Kidney glomerular epithelial cell (primary cell): Measurements from ENCODE around the gene LIG1.
"Not testable (repeated sequence)": the region's sequence is repeated elsewhere in the genome, so short reads cannot be mapped to it uniquely, and the experiment has no call there.

Experiments
- DNase-seq: peaks from one replicate; lab custom pipeline; 2025; lab: John Stamatoyannopoulos, UW

Gene LIG1

DNA sequence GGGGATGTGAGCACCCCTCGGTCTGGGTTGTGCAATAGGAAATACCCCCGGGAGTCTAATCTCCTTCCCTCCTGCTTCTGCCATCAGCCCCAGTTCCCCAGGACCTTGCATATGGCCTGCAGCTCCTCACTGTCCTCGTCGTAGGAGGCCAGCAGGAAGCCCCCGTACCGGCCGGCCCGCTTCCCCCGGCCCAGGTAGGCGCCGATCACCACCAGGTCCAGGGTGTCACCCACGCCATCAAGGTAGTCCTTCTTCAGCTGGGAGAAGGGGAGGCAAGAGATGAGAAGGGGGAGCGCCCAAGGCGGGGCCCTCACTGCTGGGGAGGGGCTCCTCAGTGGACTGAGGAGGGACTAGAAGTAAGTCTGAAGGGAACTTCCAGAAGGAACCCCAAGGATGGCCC lies 49.1 kb downstream of the LIG1 start:
- no peak for DNase-seq

DNA sequence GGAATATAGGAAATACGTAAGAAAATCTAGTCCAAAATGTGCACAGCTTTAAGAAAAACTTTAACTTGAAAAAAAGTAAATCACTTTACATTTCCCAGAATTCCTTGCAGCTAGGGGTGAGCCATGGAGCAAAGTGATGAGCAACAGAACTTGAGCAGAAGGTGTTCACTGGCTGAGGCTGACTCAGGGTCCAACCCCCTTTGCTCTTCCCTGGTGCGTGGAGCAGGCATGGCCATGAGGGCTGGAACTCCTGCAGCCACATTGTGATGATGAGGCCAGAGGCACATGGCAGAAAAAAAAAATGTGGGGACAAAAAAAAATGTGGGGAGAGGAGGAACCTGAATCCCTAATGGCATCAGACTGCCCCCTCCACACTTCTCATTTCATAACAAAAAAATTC lies 49.6 kb downstream of the LIG1 start:
- DNase-seq: no peak

DNA sequence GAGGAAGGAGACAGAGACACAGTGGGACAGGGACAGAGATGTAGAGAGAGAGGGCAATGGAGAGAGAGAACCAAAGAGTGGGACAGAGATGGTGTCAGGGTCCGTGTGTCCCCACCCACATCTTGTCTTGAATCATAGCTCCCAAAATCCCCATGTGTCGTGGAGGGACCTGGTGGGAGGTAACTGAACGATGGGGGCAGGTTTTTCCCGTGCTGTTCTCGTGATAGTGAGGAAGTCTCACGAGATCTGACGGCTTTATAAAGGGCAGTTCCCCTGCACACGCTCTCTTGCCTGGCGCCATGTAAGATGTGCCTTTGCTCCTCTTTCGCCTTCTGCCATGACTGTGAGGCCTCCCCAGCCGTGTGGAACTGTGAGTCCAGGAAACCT lies 52.0 kb downstream of the LIG1 start:
- DNase-seq: no peak

DNA sequence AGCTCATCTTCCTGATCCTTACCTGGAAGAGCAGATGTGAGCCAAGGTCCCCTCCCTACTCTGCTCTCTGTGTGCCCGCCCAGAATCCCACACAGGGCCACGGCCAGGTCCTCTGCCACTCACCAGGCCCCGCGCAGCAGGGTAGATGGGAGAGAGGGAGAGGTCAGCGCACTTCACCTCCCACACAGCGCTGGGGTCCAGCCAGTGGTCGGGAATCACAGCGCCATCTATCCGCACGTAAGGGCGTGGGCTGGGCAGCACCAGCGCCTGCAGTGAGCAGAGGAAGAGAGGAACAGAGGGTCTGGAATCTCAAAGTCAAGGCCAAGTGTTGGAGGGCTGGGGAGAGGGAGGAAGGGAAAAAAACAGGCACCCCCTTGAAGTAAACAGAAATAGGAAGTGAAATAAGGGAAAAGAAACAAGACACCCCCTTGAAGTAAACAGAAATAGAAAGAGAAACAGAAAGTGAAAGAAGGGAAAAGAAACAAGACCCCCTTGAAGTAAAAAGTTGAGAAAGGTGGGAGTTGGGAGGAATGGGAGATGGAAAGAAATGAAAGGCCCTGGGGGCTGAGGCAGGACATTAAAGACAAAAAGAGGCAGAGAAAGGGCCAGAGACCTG lies 52.5 kb downstream of the LIG1 start:
- DNase-seq: no peak

DNA sequence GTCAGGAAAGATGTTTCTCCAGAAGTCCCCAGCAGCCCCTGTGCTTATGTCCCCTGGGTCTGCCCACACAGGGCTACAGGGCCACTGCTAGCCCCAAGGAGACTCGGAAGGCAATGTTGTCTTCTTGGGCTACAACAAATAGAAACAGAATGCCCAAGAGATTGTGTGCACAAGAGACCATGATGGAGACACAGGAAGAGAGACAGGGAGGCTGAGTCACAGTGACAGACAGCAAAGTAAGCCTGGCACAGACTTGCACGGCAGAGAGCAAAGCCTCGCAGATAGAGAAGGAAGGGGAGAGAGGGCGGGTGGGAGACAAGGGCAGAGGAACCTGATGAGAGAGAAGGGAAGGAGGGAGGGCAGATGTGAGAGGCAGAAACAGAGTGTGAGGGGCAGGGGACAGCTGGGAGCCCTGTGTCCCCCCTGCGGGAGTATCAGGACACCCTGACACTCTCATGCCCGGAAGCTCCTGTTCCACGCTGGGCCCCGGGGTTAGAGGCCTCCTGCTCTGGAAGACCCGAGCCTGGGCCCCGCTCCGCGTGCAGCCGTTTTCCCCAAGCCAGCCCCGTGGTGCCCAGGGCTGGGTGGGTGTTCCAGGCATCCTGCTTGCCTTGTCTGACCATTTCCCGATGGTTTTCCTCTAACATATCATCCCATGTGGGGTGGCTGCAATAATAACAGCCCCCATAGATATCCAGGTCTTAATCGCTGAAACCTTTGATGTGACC lies 56.8 kb downstream of the LIG1 start:
- peak; percentile 40 for DNase-seq

DNA sequence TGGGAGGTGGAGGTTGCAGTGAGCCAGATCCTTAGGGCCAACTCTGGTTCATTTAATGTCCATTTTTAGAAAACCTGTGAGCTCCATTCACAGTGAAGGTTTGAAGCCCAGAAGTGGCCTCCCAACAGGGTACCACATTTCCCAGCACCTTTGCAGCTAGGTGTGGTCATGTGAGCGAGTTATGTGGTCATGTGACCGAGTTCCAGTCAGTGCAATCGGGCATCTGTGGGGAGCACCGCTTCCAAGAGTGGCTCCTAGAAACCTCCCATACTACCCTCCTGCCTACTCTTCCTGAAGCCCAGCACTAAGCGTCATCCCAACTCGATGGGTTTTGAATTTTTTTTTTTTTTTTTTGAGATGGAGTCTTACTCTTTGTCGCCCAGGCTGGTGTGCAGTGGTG lies 58.9 kb downstream of the LIG1 start:
- DNase-seq: no peak

DNA sequence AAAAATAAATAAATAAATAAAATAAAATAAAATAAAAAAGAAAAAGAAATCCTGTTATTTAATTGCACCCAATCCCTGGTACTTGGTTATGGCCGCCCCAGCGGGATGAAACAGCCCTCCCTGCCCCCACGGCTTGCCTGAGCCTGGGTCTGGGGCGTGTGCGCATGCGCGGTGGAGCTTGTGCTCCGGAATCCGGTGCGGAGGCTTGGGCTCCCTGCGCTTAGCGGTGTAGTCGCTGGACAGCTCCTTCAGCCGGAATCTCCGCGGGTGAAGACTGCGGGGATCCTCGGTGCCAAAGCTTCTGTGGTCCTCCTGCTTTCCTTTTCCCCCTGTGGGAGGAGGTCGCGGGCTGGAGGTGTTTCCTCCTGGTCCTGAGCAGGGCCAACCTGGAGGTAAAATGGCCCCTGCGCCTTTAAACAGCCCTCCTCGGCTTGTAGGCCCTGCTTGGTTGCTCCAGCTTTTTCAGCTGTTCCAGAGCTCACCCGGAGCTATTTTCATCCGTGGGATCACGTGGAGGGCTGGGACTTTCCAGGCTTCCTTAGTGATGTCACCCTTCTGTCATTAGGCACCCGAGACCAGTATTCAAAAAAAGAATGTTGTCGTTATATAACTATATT lies 59.7 kb downstream of the LIG1 start, which contains the start of gene PLA2G4C:
TSS of gene PLA2G4C (minus strand) at position 468 of the 617 bp plus-strand sequence. CDS start 4,288 bp downstream, outside the sequence.
- peak; percentile 79 for DNase-seq

DNA sequence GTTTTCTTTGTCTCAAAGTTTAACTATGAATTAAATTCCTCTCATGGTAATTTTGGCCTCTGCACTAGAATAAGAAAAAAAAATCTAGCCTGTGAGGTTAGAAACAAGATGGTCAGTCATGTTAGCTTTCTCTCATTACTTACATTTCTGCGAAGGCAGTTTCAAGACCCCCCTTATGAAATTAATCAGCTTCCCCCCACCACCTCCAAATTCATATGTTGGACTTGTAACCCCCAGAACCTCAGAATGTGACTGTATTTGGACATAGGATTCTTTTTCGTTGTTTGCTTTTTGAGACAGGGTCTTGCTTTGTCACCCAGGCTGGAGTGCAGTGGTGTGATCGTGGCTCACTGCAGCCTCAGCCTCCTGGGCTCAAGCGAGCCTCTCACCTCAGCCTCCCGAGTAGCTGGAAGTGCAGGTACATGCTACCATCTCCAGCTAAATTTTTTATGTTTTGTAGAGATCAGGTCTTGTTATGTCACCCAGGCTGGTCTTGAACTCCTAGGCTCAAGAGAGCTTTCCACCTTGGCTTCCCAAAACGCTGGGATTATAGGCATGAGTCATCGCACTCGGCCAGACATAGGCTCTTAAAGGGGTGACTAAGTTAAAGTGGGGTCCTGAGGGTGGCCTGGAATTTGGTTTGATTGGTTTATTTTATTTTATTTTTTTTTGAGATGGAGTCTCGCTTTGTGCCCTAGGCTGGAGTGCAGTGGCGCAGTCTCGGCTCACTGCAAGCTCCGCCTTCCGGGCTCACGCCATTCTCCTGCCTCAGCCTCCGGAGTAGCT lies 61.0 kb downstream of the LIG1 start:
- no peak for DNase-seq

DNA sequence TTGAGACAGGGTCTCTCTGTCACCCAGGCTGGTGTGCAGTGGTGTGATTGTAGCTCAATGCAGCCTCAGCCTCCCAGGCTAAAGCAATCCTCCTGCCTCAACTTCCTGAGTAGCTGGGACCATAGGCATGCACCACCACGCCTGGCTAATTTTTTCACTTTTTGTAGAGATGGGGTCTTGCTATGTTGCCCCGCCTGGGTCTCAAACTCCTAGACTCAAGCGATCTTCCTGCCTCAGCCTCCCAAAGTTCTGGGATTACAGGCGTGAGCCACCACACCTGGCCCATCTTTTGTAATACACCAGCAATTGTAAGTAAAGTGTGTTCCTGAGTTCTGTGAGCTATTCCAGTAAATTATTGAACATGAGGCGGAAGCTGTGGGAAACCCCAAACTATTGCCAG lies 66.2 kb downstream of the LIG1 start:
- no peak for DNase-seq

DNA sequence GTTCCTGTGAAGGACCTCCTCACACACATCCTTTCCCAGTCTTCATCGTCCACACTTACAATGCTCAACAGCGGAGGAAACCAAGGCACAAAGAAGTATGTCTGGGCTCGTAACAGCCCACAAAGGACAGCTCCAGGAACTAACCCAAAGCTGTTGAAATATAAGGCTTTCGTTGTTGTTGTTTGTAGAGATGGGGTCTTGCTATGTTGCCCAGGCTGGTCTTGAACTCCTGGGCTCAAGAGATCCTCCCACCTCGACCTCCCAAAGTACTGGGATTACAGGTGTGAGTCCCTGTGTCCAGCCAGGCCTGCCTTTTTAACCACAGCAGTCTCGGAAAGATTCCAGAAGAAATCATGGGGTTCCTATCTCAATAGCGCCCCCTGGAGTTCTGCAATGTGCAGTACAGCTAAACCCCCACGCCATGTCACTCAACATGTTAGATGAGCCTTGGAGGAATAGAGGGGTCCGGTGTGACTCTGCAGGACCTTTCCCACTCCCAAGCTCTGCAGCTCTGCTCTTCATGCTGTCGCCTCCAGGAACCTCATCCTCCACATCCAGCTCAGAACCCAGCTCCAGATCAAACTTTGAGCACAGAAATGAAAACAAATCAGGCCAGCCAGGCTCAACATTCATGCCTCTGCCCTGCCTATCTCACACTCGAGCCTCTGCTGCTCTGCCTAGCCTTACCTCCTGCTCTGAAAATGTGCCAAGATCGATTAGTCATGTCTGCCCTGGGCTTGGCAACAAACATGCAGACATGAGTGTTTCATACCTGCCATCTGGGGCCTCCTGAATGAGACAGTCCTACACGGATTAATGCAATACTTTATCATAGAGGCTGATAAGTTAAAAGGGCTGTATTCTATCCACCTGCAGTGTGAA lies 67.0 kb downstream of the LIG1 start:
- DNase-seq: no peak

DNA sequence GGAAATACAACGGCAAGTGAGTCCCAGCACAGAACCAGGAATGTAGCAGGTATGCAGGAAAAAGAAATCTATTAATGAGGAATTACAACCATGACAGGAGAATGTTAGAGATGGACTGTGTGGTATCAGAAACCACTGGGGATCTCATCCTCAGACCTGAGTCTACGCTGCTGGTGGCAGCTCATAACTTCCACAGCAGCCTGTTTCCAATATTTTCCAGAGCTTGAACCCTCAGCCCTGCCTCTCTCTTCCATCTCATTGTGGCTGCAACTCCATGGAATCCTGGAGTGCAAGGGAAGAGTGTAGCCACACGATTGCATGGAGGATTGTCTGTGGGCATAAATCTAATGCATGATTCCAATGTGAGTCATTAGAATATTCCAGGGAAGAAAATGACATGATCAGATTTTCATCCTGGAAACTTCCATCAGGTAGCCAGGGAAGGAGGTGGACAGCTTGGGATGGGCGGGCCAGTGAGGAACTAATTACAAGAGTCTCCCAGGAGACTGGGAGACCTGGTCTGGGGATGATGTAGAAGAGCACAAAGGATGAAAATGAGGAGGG lies 74.5 kb downstream of the LIG1 start:
- DNase-seq: no peak

DNA sequence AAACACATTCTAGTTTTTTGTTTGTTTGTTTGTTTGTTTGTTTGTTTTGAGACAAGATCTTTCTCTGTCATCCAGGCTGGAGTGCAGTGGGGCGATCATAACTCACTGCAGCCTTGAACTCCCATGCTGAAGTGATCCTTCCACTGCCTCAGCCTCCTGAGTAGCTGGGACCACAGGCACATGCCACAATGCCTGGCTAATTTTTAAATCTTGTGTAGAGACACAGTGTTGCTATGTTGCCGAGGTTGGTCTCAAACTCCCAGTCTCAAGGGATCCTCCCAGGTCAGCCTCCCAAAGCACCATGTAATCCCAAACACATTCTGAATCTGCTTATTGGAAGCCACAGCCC lies 75.3 kb downstream of the LIG1 start:
- DNase-seq: no peak

DNA sequence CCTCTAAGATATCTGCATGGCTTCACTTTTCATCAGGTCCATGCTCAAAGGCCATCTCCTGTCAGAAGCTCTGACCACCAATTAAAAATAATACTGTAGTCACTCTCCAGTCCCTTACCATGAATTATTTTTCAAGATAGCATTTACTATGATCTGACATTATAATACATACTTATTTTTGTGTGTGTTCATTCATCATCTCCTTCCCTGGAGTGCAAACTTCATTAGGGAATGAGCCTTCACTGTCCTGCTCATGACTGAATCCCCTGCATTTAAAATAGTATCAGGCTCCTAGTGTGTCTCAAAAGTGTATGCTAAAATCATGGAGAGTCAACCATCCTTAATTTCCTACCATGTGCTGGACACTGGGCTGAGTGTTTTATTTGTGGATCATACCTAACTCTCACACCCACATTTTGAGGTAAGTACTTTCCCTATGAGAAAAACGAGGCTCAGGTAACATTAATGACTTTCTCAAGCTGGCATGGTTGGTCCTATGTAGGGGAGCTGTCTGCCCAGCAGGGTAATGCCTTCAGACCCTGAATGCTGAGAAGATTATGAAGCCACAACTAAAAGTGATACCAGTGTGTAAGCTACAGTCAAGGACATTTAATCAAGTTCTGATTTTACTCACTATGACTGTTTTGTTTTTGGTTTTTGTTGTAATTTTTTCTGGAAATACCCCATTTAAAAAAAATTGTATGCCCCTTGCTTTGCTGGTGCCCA lies 75.9 kb downstream of the LIG1 start:
- DNase-seq: no peak

DNA sequence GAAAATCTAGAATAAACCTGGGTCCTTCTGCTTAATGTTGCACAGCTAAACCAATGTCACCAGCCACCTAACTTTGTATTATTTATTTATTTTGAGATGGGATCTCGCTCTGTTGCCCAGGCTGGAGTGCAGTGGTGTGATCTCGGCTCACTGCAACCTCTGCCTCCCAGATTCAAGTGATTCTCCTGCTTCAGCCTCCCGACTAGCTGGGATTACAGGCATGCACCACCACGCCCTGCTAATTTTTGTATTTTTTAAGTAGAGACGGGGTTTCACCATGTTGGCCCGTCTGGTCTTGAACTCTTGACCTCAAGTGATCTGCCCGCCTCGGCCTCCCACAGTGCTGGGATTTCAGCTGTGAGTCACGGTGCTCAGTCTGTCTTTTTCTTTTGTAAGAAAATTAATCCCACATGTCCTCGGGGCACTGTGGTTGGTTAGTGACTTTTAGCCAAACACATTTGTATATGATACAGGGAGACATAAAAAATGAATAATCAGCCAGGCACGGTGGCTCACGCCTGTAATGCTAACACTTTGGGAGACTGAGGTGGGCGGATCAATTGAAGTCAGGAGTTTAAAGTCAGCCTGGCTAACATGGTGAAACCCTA lies 78.9 kb downstream of the LIG1 start:
- not testable (repeated sequence) for DNase-seq

DNA sequence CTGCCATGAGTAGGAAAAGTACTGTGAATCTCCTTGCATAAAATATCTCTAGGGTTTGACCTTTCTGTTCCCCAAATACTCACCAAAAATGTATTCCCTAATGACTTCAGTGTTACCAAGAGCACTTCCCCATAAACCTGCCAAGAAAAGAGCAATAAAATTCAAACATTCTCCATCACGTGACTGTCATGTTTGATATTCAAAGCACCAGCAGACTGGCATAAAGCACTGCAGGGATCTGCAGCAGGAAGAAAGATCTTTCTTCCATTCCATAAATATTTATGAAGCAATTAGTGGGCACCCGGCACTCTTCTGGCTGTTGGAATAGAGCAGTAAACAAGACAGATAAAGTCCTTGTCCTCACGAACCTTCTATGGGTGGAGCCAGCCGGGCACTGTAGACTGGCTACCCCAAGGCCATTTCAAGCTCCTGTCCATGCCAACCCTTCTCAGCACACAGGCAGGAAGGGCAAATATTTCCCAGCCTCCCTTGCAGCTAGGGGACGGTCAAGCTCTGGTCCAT lies 79.8 kb downstream of the LIG1 start:
- DNase-seq: no peak

DNA sequence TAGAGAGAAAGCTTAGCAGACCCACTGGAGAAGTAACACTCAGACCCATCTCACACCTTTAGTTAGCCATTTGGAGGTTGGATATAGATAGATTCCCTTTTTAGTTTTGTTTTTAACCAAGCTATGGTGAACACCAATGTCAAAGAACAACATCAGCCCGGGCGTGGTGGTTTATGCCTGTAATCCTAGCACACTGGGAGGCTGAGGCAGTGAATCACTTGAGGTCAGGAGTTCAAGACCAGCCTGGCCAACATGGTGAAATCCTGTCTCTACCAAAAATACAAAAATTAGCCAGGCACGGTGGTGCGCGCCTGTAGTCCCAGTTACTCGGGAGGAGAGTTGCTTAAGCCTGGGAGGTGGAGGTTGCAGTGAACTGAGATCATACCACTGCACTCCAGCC lies 81.2 kb downstream of the LIG1 start:
- not testable (repeated sequence) for DNase-seq

DNA sequence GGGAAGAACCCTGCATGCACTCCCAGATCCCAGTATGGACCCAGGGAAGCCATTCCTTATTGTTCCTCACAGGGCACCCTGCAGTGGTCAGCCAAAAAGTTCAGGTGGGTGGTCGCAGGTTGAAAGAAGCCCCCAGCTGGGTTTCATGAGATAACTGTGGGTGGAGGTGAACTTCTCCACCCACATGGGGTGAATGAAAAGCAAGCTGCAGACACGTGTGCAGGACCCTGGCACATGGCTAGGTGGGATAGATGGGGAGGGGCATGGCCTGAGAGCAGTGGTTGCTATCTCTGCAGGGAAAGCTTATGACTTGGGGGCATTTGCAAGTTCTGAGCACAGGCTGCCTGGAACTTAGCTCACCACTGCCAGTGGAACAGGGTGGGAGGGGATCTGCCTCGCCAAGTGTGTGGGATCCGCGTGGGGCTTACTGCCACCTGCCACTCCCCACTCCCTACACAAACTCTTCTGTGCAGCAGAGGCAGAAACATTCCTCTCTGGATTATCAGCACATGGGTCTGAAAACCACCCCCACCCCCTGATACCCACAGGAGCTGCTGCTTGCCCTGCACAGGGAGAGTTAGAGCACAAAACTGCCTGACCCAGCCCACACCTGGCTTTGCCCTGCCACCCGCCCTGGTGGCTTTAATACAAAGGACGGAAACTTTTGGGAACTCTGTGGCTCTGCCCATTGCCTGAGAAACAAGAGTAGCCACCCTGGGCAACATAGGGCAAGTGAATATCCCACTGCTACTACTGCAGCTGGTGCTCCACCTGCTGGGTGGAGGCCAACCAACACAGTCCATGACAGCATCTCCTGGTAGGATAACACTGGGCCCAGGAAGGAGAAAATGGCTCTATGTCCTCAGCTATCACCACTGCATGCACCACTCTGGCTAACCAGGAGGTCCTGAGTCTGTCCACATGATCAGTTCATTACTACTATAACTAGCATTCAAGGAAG lies 84.0 kb downstream of the LIG1 start:
- no peak for DNase-seq

DNA sequence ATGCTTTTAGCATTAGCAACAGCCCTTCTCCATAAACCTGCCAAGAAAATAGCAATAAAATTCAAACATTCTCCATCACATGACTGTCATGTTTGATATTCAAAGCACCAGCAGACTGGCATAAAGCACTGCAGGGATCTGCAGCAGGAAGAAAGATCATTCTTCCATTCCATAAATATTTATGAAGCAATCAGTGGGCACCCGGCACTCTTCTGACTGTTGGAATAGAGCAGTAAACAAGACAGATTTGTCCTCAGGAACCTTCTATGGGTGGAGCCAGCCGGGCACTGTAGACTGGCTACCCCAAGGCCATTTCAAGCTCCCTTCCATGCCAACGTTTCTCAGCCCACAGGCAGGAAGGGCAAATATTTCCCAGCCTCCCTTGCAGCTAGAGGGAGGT lies 85.1 kb downstream of the LIG1 start:
- DNase-seq: no peak

DNA sequence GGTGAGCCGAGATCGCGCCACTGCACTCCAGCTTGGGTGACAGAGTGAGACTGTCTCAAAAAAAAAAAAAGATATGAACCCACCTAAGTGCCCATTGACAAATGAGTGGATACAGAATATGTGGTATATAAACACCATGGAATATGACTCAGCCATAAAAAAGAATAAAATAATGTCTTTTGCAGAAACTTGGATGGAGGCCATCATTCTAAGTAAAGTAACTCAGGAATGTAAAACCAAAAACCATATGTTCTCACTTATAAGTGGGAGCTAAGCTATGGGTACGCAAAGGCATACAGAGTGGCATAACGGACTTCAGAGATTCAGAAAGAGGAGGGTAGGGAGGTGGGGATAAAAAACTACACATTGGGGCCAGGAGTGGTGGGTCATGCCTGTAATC lies 89.0 kb downstream of the LIG1 start:
- no peak for DNase-seq
